HG02642 (cell line): ENCODE results near the gene INPP5E.

Experiments
- ATAC-seq: cut with Tn5 transposase; IDR thresholded peaks from one replicate; pipeline ENCODE4 v1.9.1; 2021; ENCODE audit warnings: mild to moderate bottlenecking; ENCODE audit not compliant: unreplicated experiment, poor library complexity

INPP5E gene

GRCh38 chr9:136451221-136451877, 11.7 kb upstream of the INPP5E start:
- ATAC-seq: no peak

GRCh38 chr9:136448655-136449054, 9.0 kb upstream of the INPP5E start:
- ATAC-seq: no peak

GRCh38 chr9:136447173-136447778, 7.6 kb upstream of the INPP5E start:
- no peak for ATAC-seq

- no peak for ATAC-seq
Observed at GRCh38 chr9:136445799-136446198, 6.2 kb upstream of the INPP5E start.

GRCh38 chr9:136444102-136444501, 4.5 kb upstream of the INPP5E start:
- ATAC-seq: no peak

GRCh38 chr9:136443687-136444086, 4.0 kb upstream of the INPP5E start:
- no peak for ATAC-seq

GRCh38 chr9:136443087-136443486, 3.4 kb upstream of the INPP5E start:
- no peak for ATAC-seq

- ATAC-seq: no peak
Observed at GRCh38 chr9:136442265-136442664, 2.6 kb upstream of the INPP5E start.

- ATAC-seq: no peak
Observed at GRCh38 chr9:136441681-136442245, 2.1 kb upstream of the INPP5E start.

- no peak for ATAC-seq
Observed at GRCh38 chr9:136441191-136441680, 1.6 kb upstream of the INPP5E start.

GRCh38 chr9:136438548-136439480, 831 bp downstream of the INPP5E start:
- peak; percentile 41 for ATAC-seq

- ATAC-seq: no peak
Observed at GRCh38 chr9:136437839-136438547, 1.7 kb downstream of the INPP5E start.

- no peak for ATAC-seq
Observed at GRCh38 chr9:136437430-136437829, 2.2 kb downstream of the INPP5E start.

GRCh38 chr9:136436055-136436634, 3.5 kb downstream of the INPP5E start:
- no peak for ATAC-seq

GRCh38 chr9:136434580-136435169, 5.0 kb downstream of the INPP5E start:
- ATAC-seq: no peak

GRCh38 chr9:136433849-136434579, 5.6 kb downstream of the INPP5E start:
- ATAC-seq: no peak

- no peak for ATAC-seq
Observed at GRCh38 chr9:136433043-136433715, 6.5 kb downstream of the INPP5E start.

GRCh38 chr9:136432591-136432990, 7.1 kb downstream of the INPP5E start:
- ATAC-seq: no peak
